HG03175 (cell line): ENCODE measurements around the gene RRP8.

Experiments
- ATAC-seq: cut with Tn5 transposase; IDR thresholded peaks from one replicate; pipeline ENCODE4 v1.9.1; 2021; ENCODE audit warnings: mild to moderate bottlenecking, moderate library complexity; ENCODE audit not compliant: unreplicated experiment

The RRP8 gene

DNA sequence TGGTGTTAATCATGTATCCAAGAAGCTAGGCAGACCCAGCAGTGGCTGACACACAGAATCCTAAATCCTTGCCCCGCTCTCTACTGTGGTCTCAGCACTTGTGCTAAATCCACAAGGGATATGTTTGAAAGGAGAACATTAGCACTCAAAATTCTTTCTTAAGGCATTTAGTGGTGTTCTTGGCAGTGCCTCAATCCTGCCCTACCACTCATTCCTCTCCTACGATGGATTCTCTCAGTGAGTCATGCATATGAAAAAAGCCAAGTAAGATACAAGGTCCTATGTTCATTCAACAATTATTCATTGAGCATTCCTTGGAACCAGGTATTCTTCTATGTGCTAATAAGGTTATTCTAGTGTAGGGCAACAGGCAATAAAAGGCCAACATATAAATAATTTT, 31.2 kb downstream of the RRP8 start:
- no peak for ATAC-seq

GRCh38 chr11:6571434-6572008, 31.9 kb downstream of the RRP8 start:
- ATAC-seq, result no peak

DNA sequence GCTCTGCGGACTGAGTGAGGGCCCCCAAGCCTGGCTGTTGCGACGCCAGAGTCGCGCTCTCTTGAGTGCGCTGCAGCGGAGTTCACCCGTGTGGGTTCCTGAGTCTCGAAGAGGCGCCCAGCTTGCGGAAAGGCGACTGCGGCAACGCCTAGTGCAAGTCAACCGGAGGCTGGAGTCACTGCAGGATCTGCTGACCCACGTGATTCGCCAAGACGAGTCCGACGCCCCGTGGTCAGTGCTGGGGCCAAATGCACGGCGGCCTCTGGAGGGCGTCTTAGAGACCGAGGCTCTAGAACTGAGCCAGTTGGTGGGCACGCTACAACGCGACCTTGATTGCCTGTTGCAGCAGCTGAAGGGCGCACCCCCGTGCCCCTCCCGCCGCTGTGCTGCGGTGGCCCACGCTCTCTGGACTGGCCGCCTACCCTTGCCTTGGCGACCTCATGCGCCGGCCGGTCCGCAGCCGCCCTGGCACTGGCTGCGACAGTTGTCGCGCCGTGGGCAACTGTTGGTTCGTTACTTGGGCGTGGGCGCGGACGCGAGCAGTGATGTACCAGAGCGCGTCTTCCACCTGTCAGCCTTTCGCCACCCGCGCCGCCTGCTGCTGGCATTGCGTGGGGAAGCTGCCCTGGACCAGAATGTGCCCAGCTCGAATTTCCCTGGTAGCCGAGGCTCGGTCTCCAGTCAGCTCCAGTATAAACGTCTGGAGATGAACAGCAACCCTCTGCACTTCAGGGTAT, 32.6 kb downstream of the RRP8 start:
- no peak for ATAC-seq

GRCh38 chr11:6569706-6570105, 33.7 kb downstream of the RRP8 start:
- no peak for ATAC-seq

DNA sequence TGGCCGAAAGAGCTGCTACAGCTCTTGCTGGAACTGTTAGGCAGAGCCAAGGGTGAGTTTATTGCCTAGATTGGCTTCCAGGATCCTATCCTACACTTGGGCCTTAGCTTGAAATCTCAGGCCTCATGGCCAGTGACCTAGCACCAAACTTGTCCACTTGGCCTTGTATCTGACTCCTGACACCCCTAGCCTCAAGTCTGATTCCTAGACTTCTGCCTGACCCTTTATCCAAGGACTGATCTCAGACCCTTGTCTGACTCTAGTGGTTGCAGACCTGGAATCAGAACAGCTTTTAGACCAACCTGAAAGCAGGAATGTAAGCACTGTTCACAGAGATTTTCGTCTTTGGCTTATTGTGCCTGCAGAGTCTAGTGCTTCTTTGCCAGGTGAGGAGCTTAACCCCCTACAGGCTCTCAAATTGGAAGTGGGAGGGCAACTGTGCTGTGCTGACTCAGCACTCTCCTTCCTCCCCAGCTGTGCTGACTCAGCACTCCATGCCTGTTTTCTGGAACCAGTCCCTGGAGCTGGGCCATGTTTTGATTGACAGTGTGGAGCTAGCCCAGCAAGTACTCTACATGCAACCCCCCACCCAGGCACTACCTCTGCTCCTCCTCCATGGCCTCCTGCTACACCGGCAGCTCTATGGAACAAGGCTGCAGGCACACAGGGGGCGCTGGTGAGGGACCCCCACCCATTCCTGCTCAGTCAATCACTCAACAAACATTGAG, 35.1 kb downstream of the RRP8 start:
- ATAC-seq, result no peak

DNA sequence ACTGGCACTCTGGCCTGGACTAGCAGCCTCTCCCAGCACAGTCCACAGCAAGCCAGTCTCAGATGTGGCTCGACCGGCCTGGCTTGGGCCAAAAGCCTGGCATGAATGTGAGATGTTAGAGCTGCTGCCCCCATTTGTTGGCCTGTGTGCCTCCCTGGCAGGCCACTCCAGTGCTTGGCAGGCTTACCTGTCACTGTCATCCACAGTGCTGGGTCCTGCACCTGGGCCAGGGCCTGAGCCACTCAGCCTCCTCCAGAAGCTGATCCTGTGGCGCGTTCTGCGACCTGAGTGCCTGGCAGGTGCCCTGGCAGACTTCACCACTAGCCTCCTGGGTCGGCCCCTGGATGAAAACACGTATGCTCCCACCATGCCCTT, 36.1 kb downstream of the RRP8 start:
- ATAC-seq, result no peak

GRCh38 chr11:6566704-6567370, 36.6 kb downstream of the RRP8 start:
- ATAC-seq, result no peak

DNA sequence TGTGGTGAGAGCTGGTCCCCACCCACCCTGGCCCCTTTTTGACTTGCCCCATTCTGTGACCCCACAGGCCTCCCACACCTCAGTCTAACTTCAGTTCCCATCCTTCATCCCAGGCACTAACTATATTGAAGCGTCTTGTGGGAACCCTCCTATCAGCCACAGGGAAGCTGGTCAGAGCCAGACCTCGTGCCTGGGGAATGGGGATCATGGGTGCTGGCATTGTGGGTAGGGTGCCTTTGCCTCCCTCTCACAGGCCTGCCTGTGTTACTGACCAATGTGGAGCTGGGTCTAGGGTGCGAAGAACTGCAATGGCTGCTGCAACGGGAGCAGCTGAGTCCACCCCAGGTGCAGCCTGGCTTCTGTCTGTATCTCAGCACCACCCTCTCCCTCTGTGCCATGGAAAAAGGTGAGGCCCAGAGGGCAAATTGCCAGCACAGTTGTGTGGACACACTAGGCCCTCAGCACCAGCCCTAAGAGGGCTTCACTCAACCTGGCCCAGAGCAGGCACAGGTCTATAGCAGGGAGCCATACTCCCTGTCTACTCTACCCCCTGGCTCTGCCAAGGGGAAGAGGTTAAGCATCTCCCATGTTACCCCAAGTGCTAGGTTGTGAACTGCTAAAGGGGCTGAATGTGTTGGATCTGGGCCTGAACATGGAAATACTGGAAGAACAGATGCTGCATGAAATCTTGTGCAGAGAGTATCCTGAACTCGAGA, 37.3 kb downstream of the RRP8 start:
- ATAC-seq, result no peak

DNA sequence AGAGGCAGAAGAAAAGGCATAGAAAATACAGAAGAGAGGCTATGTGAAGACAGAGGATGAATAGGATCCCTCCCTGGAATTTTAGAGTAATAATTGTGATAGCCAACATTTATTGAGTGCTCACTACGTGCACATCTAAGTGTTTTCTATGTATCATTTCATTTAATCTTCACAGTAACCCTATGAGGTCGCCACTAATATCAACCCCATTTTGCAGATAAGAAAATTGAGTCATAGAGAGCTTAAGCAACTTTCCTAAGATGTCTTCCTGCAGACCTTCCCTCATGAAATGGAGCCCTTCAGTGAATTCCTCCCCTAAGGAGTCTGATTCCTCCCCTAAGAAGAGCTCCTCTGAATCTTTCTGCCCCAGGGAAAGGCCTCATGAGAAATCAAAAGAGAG, 38.1 kb downstream of the RRP8 start:
- no peak for ATAC-seq

- ATAC-seq, result no peak
Measured at GRCh38 chr11:6563667-6564066, 39.7 kb downstream of the RRP8 start.

DNA sequence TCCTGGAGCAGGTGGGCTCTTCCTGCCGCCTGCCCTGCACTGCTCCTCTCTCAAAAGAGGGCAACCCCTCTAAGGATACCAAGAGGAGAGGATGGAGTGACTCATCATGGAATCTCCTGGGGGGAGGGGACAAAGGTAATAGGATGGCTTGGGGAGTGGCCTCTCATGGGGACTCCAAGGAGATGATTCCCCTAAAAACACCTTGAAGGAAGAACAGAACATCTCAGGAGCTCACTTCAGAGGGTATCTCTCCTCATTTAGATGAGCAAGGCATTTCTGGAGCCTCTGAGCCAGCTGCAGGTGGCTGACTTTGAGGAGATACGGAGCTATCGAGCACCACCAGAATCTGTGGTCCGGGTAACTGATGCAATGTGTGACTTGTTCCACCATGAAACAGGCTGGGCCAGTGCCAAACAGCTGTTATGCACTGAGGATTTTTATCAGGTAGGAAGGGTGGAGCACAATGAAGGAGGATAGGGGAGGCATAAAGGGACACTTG, 40.2 kb downstream of the RRP8 start:
- ATAC-seq, result no peak

- ATAC-seq, result no peak
Measured at GRCh38 chr11:6561288-6561687, 42.1 kb downstream of the RRP8 start.

DNA sequence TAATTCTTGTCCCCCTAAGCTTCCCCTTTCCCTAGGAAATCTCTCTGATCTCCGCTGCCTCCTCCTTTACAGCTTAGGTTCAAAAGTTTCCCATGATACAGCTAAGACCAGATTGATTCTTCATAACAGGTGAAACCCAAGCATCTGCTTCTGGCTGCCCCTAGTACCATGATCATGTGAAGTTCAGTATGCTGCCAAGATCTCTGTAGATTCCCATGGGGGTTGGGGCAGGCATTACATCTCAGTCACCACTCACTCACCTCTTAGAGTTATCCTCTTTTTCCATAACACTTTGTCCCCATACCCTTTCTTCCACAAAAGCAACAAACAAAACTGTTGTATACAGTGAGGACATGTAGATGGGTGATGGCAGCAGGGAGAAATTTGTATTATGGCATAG, 44.0 kb downstream of the RRP8 start:
- ATAC-seq, result no peak

DNA sequence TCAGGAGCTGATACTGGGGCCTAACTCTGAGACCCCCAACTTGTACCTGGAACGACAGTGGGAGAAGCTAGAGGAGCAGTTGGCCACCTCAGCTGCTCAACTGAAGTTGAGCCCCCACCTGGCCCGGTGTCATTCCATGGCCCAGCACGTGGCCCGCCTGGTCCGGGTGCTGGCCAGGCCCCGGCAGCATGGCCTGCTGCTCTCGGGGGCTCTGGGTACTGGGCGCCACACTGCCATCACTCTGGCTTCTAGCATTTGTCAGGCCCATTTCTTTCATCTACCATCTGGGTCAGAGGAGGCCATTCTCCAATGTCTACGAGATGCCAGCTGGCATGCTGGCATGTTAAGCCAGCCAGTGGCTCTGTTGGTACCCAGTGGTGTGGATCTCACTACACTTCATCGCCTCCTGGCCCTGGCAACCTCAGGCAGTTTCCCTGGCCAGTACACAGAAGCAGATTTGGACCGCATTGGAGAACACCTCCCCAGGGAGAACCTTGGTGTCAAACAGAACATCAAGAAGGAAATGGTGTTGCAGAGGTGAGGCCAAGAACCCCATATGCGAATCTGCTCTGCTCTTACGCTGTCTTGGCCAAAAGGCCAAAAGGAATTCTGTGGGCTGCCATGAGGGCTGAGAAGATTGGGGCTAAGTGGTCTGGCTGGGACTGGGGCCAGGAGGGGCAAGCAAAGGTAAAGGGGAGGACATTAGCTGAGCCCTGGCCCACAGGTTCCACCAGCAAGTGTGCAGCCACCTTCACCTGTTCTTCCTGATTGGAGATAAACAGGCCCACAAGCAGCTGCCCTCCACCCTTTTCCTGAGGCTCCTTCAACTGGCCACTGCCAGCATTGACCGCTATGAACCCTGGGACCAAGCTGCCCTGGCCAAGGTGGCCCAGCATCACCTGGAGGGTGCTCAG, 45.4 kb downstream of the RRP8 start:
- no peak for ATAC-seq

DNA sequence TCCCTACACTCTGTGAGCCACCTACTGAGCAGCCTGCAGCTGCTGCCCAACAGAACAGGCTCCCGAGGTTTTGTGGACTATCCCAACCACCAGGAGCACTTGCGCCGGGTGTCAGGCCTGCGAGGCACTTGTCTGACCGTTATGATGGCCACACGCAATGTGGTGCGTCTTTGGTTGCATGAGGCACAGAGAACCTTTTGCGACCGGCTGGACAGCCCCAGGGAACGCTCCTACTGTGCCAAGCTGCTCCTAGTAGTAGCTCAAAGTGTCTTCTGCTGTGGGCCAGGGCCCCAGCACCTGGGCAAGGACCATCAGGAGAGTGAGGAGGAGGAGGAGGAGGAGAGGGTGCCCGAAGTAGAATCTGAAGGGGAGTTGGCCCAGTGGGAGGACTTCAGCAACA, 46.4 kb downstream of the RRP8 start:
- ATAC-seq, result no peak

DNA sequence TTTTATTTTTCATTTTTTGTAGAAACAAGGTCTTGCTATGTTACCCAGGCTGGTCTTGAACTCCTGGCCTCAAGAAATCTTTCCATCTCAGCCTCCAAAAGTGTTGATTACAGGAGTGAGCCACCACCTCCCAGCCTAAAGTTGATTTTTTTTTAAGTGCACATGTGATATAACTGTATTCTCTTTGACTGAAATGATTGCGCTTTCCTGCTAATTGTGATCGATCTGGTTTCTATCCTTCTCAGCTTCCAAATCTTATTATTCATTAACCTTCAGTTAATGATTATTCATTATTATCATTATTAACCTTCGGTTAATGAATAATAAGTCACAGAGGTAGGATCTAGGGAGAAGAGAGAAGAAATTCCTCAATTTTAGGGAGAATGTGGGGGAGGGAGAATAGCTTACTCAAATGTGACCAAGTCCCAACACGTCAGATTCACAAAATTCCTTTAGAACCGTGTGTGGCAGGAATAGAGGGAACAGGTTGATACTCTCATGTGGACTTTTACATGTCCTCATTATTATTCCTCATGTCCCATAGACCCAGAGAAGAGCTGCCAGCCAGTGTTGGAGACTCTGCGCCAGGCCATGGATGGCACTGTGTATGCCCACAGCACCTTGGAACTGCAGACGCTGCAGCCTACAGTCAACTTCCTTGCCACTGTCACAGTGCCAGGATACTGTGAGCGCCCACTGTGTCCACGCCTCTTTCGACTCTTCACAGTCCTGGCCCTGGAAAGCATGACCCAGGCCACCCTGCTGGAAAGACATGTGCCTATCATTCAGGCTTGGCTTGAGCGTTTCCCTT, 47.1 kb downstream of the RRP8 start:
- ATAC-seq, result no peak

GRCh38 chr11:6554828-6555706, 48.3 kb downstream of the RRP8 start:
- no peak for ATAC-seq

DNA sequence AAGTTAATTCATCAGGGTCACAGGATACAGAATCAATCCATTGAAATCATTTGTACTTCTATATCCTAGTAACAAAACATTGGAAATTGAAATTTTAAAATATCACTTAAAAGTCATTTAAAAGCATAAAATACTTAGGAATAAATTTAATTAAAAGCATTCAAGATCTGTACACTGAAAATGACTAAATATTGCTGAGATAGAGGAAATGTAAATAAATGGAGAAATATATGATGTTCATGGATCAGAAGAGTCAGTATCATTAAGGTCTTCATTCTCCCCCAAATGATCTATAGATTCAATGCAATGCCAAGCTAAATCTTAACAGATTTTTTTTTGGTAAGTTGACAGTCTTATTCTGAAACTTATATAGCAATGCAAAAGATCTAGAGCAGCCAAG, 49.8 kb downstream of the RRP8 start:
- ATAC-seq, result no peak
